ENCODE measurements around the gene CCDC124.

CCDC124 gene

DNA sequence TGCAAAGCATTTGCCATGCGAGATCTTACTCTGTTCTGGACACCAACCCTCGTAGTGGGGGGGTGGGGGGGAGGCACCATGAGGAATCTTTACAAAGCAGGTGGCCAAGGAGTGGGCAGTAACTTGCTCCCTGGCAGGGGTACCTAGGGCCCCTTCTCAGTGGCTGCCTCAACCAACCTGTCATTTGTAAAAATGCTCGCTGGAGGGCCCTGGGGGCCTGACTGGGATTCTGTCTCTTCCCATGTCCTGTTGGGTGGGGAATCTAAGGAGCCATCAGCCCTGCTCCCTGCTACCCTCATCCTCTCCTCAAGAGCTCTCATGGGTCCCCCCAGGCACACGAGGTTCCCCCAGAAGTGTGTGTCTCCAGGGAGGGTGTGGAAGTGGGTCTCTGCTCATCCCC is 35.5 kb downstream of the CCDC124 start:
- Histone ChIP-seq H2AFZ (ENCODE audit: low read depth, low read length) (no peak overlapping the region), H3K79me2 (ENCODE audit: insufficient read depth, low read length) (no peaks in the 10 kb centered on the region), H3K27me3 (ENCODE audit: insufficient read depth, low read length, poor library complexity) (peaks cover 4% of the 10 kb centered on the region), H3K9me3 (ENCODE audit: insufficient read depth, low read length, severe bottlenecking) (no peaks in the 10 kb centered on the region), H3K36me3 (ENCODE audit: insufficient read depth, low read length) (no peaks in the 10 kb centered on the region), H3K27ac (ENCODE audit: low read length) (no peak overlapping the region), H4K20me1 (ENCODE audit: insufficient read depth, low read length) (no peaks in the 10 kb centered on the region; the same call in 1 of the 2 replicates), H3K4me3 (ENCODE audit: low read depth in 1 of 2, low read length in 2 of 2) (no peak overlapping the region), H3K4me2 (ENCODE audit: insufficient read depth, low read length) (no peak overlapping the region), H3K4me1 (ENCODE audit: insufficient read depth, low read length) (no peaks in the 10 kb centered on the region), H3K9ac (ENCODE audit: low read depth, low read length) (no peak overlapping the region)
- no peak for TF ChIP-seq EZH2 (IDR thresholded peaks at IDR 0.05; ENCODE audit: borderline replicate concordance, low read depth, low read length, severe bottlenecking)
- TF ChIP-seq, protein P1, sequence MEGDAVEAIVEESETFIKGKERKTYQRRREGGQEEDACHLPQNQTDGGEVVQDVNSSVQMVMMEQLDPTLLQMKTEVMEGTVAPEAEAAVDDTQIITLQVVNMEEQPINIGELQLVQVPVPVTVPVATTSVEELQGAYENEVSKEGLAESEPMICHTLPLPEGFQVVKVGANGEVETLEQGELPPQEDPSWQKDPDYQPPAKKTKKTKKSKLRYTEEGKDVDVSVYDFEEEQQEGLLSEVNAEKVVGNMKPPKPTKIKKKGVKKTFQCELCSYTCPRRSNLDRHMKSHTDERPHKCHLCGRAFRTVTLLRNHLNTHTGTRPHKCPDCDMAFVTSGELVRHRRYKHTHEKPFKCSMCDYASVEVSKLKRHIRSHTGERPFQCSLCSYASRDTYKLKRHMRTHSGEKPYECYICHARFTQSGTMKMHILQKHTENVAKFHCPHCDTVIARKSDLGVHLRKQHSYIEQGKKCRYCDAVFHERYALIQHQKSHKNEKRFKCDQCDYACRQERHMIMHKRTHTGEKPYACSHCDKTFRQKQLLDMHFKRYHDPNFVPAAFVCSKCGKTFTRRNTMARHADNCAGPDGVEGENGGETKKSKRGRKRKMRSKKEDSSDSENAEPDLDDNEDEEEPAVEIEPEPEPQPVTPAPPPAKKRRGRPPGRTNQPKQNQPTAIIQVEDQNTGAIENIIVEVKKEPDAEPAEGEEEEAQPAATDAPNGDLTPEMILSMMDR (IDR thresholded peaks at IDR 0.05; ENCODE audit: borderline replicate concordance, extremely low read depth, low read length, poor library complexity, severe bottlenecking), result no peak
- ATAC-seq (ENCODE audit: insufficient read depth, low read depth), result no peak
- no peak for DNase-seq

DNA sequence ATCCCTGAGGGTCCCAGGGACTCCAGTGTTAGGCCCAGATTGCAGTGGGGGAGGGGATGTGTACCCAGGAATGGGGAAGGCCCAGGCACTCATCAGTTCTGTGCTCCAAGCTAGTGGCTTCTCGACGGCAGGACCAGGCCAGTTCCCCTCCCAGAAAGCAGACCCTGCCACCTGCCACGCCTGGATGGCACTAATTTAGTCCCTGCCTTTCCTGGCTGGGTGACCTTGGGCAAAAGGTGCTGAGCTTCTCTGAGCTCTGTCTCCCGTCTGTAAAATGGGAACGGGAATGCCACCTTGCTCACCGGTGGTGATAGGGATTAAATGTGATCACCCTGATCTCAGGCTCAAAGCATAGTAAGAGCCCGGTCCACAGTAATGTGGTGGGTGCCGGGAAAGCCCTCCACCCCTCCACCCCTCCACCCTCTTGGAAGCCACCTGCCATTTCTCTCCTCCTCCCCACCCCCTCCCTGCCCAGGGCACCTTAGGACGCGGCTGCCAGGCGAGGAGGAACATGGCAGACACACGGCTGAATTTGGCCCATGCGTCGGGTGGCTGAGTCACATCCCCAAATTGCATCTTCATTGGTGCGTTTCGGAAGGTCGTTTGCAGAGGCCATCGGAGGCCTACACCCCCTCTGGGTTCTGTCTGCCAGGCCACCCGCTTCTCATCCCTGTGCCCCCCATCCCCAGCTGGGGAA is 36.4 kb downstream of the CCDC124 start:
- TF ChIP-seq, protein P1 (IDR thresholded peaks at IDR 0.05; ENCODE audit: borderline replicate concordance, extremely low read depth, low read length, poor library complexity, severe bottlenecking), result no peak
- no peak for TF ChIP-seq EZH2 (IDR thresholded peaks at IDR 0.05; ENCODE audit: borderline replicate concordance, low read depth, low read length, severe bottlenecking)
- no peak overlapping the region for H3K4me3 ChIP-seq (ENCODE audit: low read depth in 1 of 2, low read length in 2 of 2)
- peaks cover 4% of the 10 kb centered on the region for H3K27me3 ChIP-seq (ENCODE audit: insufficient read depth, low read length, poor library complexity)
- no peak overlapping the region for H3K9ac ChIP-seq (ENCODE audit: low read depth, low read length)
- no peaks in the 10 kb centered on the region; the same call in 1 of the 2 replicates for H4K20me1 ChIP-seq (ENCODE audit: insufficient read depth, low read length)
- no peak overlapping the region for H2AFZ ChIP-seq (ENCODE audit: low read depth, low read length)
- ATAC-seq (ENCODE audit: insufficient read depth, low read depth) (no peak), DNase-seq (no peak)
- H3K79me2 ChIP-seq (ENCODE audit: insufficient read depth, low read length), result no peaks in the 10 kb centered on the region
- H3K27ac ChIP-seq (ENCODE audit: low read length), result no peak overlapping the region
- no peaks in the 10 kb centered on the region for H3K9me3 ChIP-seq (ENCODE audit: insufficient read depth, low read length, severe bottlenecking)
- no peaks in the 10 kb centered on the region for H3K4me1 ChIP-seq (ENCODE audit: insufficient read depth, low read length)
- H3K36me3 ChIP-seq (ENCODE audit: insufficient read depth, low read length), result no peaks in the 10 kb centered on the region
- no peak overlapping the region for H3K4me2 ChIP-seq (ENCODE audit: insufficient read depth, low read length)

DNA sequence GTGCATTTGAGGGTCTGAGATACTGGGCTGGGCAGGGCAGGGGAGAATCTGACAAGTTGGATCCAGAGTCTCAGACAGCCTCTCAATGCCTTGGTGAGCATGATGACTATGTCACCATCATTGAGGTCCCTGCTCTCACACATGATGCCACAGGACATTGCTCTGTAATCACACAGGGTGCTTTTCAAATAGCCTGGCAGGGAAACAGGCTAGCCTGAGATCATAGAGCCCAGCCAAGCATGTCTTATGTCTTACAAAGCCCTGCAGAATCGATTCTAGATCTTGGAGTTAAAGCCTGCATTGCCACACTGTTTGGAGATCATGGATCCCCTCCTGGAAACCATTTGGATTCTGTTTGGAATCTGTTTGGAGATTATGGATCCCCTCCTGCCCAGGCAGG is 39.4 kb downstream of the CCDC124 start:
- Histone ChIP-seq H3K9ac (ENCODE audit: low read depth, low read length) (no peak overlapping the region), H3K27ac (ENCODE audit: low read length) (no peak overlapping the region), H4K20me1 (ENCODE audit: insufficient read depth, low read length) (no peaks in the 10 kb centered on the region), H3K4me2 (ENCODE audit: insufficient read depth, low read length) (no peak overlapping the region), H3K4me1 (ENCODE audit: insufficient read depth, low read length) (no peaks in the 10 kb centered on the region), H3K9me3 (ENCODE audit: insufficient read depth, low read length, severe bottlenecking) (no peaks in the 10 kb centered on the region), H3K4me3 (ENCODE audit: low read depth in 1 of 2, low read length in 2 of 2) (no peak overlapping the region), H3K27me3 (ENCODE audit: insufficient read depth, low read length, poor library complexity) (no peaks in the 10 kb centered on the region), H2AFZ (ENCODE audit: low read depth, low read length) (0 out of 2 replicates have a peak overlapping the region, but pooled peaks have one; percentile 16), H3K79me2 (ENCODE audit: insufficient read depth, low read length) (no peaks in the 10 kb centered on the region), H3K36me3 (ENCODE audit: insufficient read depth, low read length) (no peaks in the 10 kb centered on the region)
- no peak for TF ChIP-seq EZH2 (IDR thresholded peaks at IDR 0.05; ENCODE audit: borderline replicate concordance, low read depth, low read length, severe bottlenecking)
- TF ChIP-seq, protein P1 (IDR thresholded peaks at IDR 0.05; ENCODE audit: borderline replicate concordance, extremely low read depth, low read length, poor library complexity, severe bottlenecking), result no peak
- ATAC-seq (ENCODE audit: insufficient read depth, low read depth) (no peak), DNase-seq (no peak)
